WTC11 (cell line): Measurements from ENCODE around the gene NDOR1. TPM values are rescaled to one million over a fixed set of nuclear protein-coding genes. Genes with fewer than 3 reads are reported as not detected.

Source experiments
- ATAC-seq: fragments of 200-7000 bp; cut with Tn5 transposase; 2 replicates; pipeline ENCODE4 v1.10.0; 2021; ENCODE audit warnings: mild to moderate bottlenecking, moderate library complexity
- CTCF ChIA-PET: fragments of 300-600 bp; sonication (Branson Sonifier 250); formaldehyde crosslinking; loops from one replicate; lab custom pipeline; 2021; ENCODE audit warnings: antibody characterized with exemption; lab: Charles Lee
- POLR2A ChIA-PET: fragments of 350-600 bp; sonication (Branson Sonifier 250); formaldehyde crosslinking; loops from one replicate; lab custom pipeline; 2021; ENCODE audit warnings: antibody characterized with exemption; lab: Charles Lee
- DNase-seq: peaks from one replicate; pipeline ENCODE4 v3.0.0; 2021; ENCODE audit warnings: low spot score
- H3K27ac Mint-ChIP-seq: 2 replicates; pipeline ENCODE4 v1.8.0; 2021; ENCODE audit warnings: mixed read lengths
- H3K27me3 Mint-ChIP-seq: 2 replicates; pipeline ENCODE4 v1.8.0; 2021; ENCODE audit warnings: low read depth, mild to moderate bottlenecking, moderate library complexity, mixed read lengths
- H3K36me3 Mint-ChIP-seq: 2 replicates; pipeline ENCODE4 v1.8.0; 2021; ENCODE audit warnings: mixed read lengths
- H3K4me1 Mint-ChIP-seq: 2 replicates; pipeline ENCODE4 v1.8.0; 2022; ENCODE audit warnings: mixed read lengths
- H3K4me3 Mint-ChIP-seq: 2 replicates; pipeline ENCODE4 v1.8.0; 2021; ENCODE audit warnings: mild to moderate bottlenecking, moderate library complexity, mixed read lengths
- H3K9me3 Mint-ChIP-seq: 2 replicates; pipeline ENCODE4 v1.8.0; 2021; ENCODE audit warnings: mixed read lengths
- CBFB ChIP-seq: sonication (generic); formaldehyde crosslinking; IDR thresholded peaks from 2 replicates; pipeline ENCODE4 v1.8.1; 2022; ENCODE audit warnings: mild to moderate bottlenecking, low read depth, missing genetic modification reagents
- CTCF ChIP-seq: fragments of 200-600 bp; IDR thresholded peaks from 2 replicates; pipeline ENCODE4 v1.8.0; 2022; ENCODE audit warnings: antibody characterized with exemption
- GRHL2 ChIP-seq: fragments of 250-450 bp; sonication (Bioruptor Pico); IDR thresholded peaks from 2 replicates; pipeline ENCODE4 v1.8.0; 2022; ENCODE audit warnings: mild to moderate bottlenecking, moderate library complexity; ENCODE audit not compliant: insufficient replicate concordance, severe bottlenecking
- JUN ChIP-seq: sonication (generic); formaldehyde crosslinking; IDR thresholded peaks from 2 replicates; pipeline ENCODE4 v1.8.0; 2023; ENCODE audit warnings: mild to moderate bottlenecking, missing genetic modification reagents
- NFE2L1 ChIP-seq: sonication (generic); formaldehyde crosslinking; IDR thresholded peaks from 2 replicates; pipeline ENCODE4 v1.8.1; 2023; ENCODE audit warnings: missing genetic modification reagents
- RORB ChIP-seq: fragments of 250-450 bp; sonication (Bioruptor Pico); IDR thresholded peaks from 2 replicates; pipeline ENCODE4 v1.9.0; 2021; ENCODE audit warnings: mild to moderate bottlenecking
- SMAD4 ChIP-seq: sonication (generic); formaldehyde crosslinking; IDR thresholded peaks from 2 replicates; pipeline ENCODE4 v1.8.0; 2022; ENCODE audit warnings: mild to moderate bottlenecking, missing genetic modification reagents
- SOX15 ChIP-seq: fragments of 250-450 bp; sonication (Bioruptor Pico); IDR thresholded peaks from 2 replicates; pipeline ENCODE4 v1.9.0; 2021; ENCODE audit warnings: mild to moderate bottlenecking
- USF2 ChIP-seq: sonication (generic); formaldehyde crosslinking; IDR thresholded peaks from 2 replicates; pipeline ENCODE4 v1.8.1; 2023; ENCODE audit warnings: mild to moderate bottlenecking, missing genetic modification reagents, moderate library complexity
- ZNF396 ChIP-seq: fragments of 250-450 bp; sonication (Bioruptor Pico); IDR thresholded peaks from 2 replicates; pipeline ENCODE4 v1.8.0; 2021; ENCODE audit warnings: mild to moderate bottlenecking, moderate library complexity, borderline replicate concordance
- ZNF416 ChIP-seq: fragments of 250-450 bp; sonication (Bioruptor Pico); IDR thresholded peaks from 2 replicates; pipeline ENCODE4 v1.9.0; 2021; ENCODE audit warnings: mild to moderate bottlenecking, inconsistent platforms
- ZNF423 ChIP-seq: fragments of 250-450 bp; sonication (Bioruptor Pico); IDR thresholded peaks from 2 replicates; pipeline ENCODE4 v2.1.2; 2022; ENCODE audit warnings: mild to moderate bottlenecking, moderate library complexity
- ZSCAN18 ChIP-seq: fragments of 250-450 bp; sonication (Bioruptor Pico); IDR thresholded peaks from 2 replicates; pipeline ENCODE4 v2.1.2; 2022; ENCODE audit warnings: mild to moderate bottlenecking, moderate library complexity
- total RNA-seq: library from RNA; stranded (reverse); gene quantifications from 3 replicates; pipeline ENCODE4 v1.2.3, GENCODE V29; 2021
- TF ChIP-seq, protein P1 (sequence below): sonication (generic); formaldehyde crosslinking; conservative IDR thresholded peaks from 2 replicates; pipeline ENCODE4 v1.8.1; 2023; ENCODE audit warnings: mild to moderate bottlenecking, low read depth, missing genetic modification reagents, moderate library complexity
- TF ChIP-seq, protein P2 (sequence below): fragments of 250-450 bp; sonication (Bioruptor Pico); IDR thresholded peaks from 2 replicates; pipeline ENCODE4 v1.9.0; 2021; ENCODE audit warnings: mild to moderate bottlenecking
- TF ChIP-seq, protein P3 (sequence below): sonication (generic); formaldehyde crosslinking; IDR thresholded peaks from 2 replicates; pipeline ENCODE4 v1.8.0; 2022; ENCODE audit warnings: mild to moderate bottlenecking, missing genetic modification reagents
- TF ChIP-seq, protein P4 (sequence below): sonication (generic); formaldehyde crosslinking; IDR thresholded peaks from 2 replicates; pipeline ENCODE4 v1.8.0; 2023; ENCODE audit warnings: mild to moderate bottlenecking, missing genetic modification reagents
- TF ChIP-seq, protein P5 (sequence below): sonication (generic); formaldehyde crosslinking; IDR thresholded peaks from 2 replicates; pipeline ENCODE4 v1.8.0; 2022; ENCODE audit warnings: mild to moderate bottlenecking, missing genetic modification reagents

NDOR1 gene
- total RNA-seq, 1 experiment from 2014 or later: 49.0 TPM

DNA sequence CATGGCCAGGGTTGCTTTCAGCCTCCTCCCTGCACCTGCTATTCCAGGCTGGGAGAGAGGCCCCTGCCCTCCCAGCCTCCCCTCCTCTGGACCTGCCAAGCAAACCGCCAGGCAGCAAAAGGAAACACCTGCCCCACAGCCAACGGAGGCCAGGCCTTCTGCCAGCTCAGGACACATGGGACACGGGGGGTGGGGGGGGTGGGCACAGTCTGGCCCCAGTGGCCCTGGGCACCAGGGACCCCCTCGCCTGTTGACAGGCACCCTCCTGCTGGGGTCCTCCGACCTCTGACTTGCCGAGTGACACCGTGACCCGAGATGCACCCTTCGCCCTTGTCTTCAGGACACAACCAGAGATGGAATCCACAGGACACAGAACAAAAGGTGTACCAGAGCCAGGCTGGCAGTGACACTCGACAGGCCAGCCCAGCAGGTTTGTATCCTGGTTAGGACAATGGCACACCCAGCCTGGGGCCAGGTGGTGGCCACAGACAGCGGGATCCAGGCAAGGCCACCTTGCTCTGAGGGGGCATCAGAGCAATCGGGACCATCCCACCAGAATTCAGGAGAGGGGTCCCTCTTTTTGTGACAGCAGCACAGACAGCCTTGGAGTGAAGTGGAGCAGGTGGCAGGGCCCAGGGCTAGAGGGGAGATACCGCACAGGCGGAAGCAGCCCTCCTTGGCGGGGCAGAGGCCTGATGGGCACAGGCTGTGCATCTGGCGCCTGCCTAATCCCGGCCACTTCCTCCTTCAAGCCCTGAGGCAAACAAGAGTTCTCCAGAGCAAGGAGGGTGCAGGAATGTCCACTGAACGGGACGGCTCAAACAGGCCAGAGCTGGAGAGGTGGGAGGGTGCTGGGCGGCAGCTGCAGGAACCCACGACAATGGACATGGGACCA lies 32.4 kb upstream of the NDOR1 start:
- no peak for DNase-seq
- CTCF ChIA-PET: interaction anchor here (0.6 to 1.8 kb wide), 4 partner anchors 16 to 113 kb away, joined by 3 to 6 read pairs (median 4); no protein-coding TSS in a partner anchor
- no peaks in the 10 kb centered on the region for H3K9me3 Mint-ChIP-seq
- TF ChIP-seq SOX15 (CRISPR knock-in tag) (no peak), NFE2L1 (CRISPR knock-in tag) (no peak), ZSCAN18 (no peak), ZNF423 (CRISPR knock-in tag) (no peak), CTCF (no peak), CBFB (CRISPR knock-in tag) (no peak), ZNF396 (CRISPR knock-in tag) (no peak), USF2 (no peak), SMAD4 (CRISPR knock-in tag) (no peak), RORB (CRISPR knock-in tag) (no peak), ZNF416 (CRISPR knock-in tag) (no peak), GRHL2 (CRISPR knock-in tag) (no peak), JUN (no peak)
- TF ChIP-seq, protein P1, sequence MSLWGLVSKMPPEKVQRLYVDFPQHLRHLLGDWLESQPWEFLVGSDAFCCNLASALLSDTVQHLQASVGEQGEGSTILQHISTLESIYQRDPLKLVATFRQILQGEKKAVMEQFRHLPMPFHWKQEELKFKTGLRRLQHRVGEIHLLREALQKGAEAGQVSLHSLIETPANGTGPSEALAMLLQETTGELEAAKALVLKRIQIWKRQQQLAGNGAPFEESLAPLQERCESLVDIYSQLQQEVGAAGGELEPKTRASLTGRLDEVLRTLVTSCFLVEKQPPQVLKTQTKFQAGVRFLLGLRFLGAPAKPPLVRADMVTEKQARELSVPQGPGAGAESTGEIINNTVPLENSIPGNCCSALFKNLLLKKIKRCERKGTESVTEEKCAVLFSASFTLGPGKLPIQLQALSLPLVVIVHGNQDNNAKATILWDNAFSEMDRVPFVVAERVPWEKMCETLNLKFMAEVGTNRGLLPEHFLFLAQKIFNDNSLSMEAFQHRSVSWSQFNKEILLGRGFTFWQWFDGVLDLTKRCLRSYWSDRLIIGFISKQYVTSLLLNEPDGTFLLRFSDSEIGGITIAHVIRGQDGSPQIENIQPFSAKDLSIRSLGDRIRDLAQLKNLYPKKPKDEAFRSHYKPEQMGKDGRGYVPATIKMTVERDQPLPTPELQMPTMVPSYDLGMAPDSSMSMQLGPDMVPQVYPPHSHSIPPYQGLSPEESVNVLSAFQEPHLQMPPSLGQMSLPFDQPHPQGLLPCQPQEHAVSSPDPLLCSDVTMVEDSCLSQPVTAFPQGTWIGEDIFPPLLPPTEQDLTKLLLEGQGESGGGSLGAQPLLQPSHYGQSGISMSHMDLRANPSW (CRISPR knock-in tag): no peak
- TF ChIP-seq, protein P2, sequence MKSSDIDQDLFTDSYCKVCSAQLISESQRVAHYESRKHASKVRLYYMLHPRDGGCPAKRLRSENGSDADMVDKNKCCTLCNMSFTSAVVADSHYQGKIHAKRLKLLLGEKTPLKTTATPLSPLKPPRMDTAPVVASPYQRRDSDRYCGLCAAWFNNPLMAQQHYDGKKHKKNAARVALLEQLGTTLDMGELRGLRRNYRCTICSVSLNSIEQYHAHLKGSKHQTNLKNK (CRISPR knock-in tag): no peak
- TF ChIP-seq, protein P3, sequence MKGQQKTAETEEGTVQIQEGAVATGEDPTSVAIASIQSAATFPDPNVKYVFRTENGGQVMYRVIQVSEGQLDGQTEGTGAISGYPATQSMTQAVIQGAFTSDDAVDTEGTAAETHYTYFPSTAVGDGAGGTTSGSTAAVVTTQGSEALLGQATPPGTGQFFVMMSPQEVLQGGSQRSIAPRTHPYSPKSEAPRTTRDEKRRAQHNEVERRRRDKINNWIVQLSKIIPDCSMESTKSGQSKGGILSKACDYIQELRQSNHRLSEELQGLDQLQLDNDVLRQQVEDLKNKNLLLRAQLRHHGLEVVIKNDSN: no peak
- TF ChIP-seq, protein P4, sequence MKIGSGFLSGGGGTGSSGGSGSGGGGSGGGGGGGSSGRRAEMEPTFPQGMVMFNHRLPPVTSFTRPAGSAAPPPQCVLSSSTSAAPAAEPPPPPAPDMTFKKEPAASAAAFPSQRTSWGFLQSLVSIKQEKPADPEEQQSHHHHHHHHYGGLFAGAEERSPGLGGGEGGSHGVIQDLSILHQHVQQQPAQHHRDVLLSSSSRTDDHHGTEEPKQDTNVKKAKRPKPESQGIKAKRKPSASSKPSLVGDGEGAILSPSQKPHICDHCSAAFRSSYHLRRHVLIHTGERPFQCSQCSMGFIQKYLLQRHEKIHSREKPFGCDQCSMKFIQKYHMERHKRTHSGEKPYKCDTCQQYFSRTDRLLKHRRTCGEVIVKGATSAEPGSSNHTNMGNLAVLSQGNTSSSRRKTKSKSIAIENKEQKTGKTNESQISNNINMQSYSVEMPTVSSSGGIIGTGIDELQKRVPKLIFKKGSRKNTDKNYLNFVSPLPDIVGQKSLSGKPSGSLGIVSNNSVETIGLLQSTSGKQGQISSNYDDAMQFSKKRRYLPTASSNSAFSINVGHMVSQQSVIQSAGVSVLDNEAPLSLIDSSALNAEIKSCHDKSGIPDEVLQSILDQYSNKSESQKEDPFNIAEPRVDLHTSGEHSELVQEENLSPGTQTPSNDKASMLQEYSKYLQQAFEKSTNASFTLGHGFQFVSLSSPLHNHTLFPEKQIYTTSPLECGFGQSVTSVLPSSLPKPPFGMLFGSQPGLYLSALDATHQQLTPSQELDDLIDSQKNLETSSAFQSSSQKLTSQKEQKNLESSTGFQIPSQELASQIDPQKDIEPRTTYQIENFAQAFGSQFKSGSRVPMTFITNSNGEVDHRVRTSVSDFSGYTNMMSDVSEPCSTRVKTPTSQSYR: no peak
- TF ChIP-seq, protein P5, sequence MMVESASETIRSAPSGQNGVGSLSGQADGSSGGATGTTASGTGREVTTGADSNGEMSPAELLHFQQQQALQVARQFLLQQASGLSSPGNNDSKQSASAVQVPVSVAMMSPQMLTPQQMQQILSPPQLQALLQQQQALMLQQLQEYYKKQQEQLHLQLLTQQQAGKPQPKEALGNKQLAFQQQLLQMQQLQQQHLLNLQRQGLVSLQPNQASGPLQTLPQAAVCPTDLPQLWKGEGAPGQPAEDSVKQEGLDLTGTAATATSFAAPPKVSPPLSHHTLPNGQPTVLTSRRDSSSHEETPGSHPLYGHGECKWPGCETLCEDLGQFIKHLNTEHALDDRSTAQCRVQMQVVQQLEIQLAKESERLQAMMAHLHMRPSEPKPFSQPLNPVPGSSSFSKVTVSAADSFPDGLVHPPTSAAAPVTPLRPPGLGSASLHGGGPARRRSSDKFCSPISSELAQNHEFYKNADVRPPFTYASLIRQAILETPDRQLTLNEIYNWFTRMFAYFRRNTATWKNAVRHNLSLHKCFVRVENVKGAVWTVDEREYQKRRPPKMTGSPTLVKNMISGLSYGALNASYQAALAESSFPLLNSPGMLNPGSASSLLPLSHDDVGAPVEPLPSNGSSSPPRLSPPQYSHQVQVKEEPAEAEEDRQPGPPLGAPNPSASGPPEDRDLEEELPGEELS (CRISPR knock-in tag): no peak
- H3K27ac Mint-ChIP-seq: no peak overlapping the region
- H3K36me3 Mint-ChIP-seq: no peaks in the 10 kb centered on the region
- H3K4me3 Mint-ChIP-seq: no peak overlapping the region
- POLR2A ChIA-PET: no interaction called here
- H3K27me3 Mint-ChIP-seq: peaks cover 28% of the 10 kb centered on the region
- peaks cover 6% of the 10 kb centered on the region for H3K4me1 Mint-ChIP-seq
- ATAC-seq: no peak
